GM18517 (cell line): Measurements from ENCODE around the gene APOBEC3H.
A peak's percentile ranks its signal among the peaks of the same experiment; 100 is the strongest.

Experiments
- ATAC-seq: cut with Tn5 transposase; IDR thresholded peaks from one replicate; pipeline ENCODE4 v1.9.1; 2021; ENCODE audit warnings: mild to moderate bottlenecking, moderate library complexity; ENCODE audit not compliant: unreplicated experiment

APOBEC3H gene

DNA sequence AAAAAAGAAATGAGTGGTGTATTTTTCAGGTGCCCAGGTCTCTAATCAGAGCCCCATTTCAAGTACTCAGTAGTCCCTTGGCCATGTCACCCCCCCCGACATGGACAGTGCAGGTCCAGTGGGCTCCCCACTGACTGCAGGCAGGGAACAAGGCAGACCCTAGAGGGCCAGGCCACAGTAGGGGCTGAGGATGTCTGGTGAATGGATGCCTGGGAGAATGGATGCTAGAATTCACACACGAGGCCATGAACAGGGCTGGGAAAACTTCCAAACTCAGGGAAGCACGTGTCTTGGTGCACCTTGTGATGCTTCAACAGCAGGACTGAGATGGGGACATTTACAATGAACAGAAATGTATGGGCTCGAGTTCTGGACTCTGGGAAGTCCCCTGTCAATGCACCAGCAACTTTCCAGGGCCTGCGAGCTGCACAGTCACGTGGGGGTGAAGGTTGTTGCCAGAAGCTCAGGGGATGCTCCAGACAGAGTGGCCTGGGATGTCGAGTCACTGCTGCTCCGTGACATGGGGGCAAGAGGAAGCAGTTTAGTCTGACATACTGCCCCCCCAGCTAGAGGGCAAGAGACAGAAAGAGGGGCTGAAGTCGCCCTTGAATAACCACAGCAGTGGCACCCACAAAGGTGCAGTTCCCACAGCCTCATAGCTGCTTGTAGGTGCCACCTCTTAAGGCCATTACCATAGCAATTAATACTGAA lies 16.8 kb upstream of the APOBEC3H start:
- ATAC-seq: no peak

DNA sequence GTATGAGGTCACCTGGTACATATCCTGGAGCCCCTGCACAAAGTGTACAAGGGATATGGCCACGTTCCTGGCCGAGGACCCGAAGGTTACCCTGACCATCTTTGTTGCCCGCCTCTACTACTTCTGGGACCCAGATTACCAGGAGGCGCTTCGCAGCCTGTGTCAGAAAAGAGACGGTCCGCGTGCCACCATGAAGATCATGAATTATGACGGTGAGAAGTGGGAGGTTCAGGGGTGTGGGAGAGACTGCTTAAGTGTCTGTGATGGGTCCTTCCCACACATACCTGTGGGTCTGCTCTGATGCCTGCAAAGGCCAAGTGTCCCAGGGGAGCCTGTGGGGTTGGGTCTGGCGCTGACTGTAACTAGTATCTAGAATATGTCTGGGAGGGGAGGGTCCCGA lies 16.0 kb upstream of the APOBEC3H start:
- no peak for ATAC-seq

DNA sequence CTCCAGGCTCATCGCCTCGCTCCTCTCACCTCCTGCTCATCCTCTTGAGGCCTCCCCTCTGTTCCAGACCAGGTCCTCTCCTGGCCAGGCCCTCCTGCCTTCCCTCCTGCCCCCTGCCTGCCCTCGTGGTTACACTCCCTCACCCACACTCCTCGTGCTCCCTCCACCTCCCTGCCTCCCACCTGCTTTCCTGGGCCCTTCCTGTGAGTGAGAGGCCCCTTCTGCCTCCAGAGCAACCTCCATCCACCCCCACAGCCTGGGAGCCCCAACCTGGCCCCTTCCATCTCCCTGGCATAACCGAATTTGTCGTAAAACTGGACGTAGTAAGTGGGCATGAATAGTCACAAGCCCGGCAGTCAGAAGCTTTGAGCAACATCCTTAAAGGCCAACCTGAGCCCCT lies 15.4 kb upstream of the APOBEC3H start:
- ATAC-seq: no peak

DNA sequence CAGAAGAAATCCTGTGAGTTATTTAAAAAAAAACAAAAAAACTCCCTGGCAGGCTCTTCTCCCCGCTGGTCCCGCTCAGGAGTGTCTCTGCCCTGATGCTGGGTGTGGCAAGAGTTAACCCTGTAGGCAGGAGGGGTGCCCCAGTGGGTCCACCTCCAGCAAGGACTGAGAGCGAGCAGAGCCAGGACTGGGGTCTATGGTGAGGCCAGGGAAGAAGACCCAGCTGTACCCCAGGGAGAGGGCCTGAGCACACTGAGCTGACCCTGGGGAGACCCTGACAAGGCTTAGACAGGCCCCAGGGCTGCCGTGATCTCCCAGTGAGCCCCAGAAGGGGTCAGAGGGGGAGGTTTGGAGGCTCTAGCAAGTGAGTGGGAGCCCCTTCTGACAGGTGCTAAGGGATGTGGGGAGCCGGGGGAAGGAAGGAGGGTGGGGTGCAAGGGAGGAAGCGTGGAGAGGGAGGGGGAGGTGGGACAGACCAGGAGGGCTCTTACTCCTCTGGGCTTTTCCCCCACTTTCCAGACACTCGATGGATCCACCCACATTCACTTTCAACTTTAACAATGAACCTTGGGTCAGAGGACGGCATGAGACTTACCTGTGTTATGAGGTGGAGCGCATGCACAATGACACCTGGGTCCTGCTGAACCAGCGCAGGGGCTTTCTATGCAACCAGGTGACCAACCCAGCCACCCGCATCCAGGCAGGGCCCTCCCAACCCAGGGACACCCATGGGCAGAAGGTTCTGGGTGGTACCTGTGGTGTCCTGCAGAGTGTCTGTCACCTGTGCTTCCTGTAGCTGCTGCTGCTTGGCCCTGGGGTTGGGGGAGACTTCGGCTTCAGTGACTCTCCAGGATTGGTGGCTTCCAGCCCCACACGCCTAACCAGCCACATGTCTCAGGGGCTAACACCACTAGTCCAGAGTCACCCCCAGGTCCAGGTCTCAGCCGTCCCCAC lies 13.6 kb upstream of the APOBEC3H start:
- ATAC-seq: no peak

DNA sequence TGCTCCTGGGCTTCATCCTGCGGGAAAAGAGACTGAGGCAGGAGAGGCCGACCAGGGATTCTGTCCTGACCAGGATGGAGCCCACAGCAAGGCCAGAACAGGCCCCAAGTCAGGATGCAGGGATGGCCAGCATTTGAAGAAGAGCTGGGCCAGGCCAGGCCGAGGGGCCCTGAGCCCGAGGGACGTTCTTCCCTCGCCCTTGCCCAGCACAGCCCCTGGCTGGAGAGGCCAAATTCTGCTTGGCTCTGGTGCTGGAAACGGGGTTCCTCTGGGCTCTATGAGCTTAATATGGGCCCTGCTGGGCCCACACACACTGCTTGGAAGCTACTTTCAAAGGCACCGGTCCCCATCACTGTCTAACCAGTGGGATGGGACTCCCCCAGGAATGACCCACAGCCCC lies 12.4 kb upstream of the APOBEC3H start:
- no peak for ATAC-seq

DNA sequence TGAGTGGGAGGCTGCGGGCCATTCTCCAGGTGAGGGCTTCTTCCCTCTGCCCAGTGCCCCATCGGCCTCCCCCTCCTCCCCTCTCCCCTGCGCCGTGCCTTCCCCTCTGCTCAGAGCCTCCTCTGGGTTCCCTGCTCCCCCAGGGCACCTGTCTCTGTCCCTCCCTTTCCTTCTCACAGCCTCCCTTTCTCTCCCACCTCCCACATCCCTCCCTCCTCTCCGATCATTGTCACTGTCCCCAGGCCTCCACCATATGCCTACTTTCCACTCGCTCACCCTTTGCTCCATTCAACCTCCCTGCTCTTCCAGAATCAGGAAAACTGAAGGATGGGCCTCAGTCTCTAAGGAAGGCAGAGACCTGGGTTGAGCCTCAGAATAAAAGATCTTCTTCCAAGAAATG lies 9.9 kb upstream of the APOBEC3H start:
- no peak for ATAC-seq

DNA sequence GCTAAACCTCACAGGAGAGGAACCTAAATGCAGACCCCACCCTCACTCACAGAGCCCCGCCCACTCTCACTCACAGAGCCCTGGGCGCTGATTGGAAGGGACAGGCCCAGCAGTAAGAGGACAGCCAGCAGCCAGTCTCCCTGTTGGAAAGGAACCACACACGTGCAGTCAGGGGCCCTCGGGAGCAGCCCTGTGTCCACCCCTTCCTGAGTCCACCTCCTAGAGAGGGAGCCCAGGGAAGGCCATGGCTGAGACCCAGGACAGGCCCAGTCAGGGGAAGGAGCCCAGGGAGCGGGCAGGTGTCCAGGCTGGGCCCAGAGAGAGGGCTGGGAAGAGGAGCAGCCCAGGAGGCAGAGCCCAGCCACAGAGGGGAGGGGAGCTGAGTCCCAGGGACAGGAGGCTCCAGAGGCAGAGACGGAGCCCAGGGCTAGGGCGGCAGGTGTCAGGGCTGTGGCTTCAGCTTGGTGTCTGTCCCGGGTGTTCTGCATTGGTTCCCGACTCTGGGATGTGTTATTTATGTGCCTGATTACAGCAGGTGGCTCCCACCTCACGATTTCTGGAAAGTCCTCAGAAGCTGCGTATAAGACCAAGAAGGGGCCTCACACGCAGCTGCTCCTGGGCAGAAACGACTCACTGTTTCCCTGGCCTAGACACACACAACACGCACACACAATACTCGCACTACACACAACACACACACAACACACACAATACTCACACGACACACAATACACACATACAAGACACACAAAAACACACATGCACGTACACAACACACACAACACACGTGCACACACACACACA lies 9.0 kb upstream of the APOBEC3H start:
- no peak for ATAC-seq

DNA sequence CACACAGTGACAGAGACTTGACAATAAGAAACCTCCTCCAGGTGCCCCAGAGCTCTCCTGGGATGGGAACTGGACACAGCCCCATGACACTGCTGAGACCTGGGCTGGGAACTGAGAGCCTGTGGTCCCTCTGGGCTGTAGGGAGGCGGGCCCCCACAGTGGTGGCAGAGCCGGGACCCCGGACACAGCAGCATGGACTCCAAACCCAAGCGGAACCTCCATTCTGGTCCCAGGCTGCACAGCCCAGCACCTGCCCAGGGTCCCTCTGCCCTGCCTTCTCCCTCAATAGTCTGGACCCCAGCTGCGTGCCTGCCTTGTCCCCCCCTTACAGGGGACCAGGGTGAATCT lies 8.4 kb upstream of the APOBEC3H start:
- ATAC-seq: no peak

DNA sequence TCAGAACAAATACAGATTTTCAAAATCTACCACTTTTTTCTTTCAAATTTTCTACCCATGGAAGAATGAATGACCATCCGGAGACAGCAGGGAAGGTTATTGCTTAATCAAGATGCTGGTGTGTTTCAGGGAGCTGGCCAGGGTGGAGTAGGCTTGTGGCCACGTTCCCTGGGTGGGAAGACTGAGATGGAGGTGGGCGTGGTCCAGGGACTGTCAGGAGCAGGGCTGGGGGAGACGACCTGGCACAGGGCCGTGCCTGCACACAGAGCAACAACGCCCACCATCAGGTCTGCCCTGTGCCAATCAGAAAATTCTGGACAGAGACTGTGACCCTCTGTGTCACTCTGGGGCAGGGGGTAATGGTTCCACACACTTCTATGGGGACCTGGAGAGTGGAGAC lies 7.1 kb upstream of the APOBEC3H start:
- ATAC-seq: no peak

DNA sequence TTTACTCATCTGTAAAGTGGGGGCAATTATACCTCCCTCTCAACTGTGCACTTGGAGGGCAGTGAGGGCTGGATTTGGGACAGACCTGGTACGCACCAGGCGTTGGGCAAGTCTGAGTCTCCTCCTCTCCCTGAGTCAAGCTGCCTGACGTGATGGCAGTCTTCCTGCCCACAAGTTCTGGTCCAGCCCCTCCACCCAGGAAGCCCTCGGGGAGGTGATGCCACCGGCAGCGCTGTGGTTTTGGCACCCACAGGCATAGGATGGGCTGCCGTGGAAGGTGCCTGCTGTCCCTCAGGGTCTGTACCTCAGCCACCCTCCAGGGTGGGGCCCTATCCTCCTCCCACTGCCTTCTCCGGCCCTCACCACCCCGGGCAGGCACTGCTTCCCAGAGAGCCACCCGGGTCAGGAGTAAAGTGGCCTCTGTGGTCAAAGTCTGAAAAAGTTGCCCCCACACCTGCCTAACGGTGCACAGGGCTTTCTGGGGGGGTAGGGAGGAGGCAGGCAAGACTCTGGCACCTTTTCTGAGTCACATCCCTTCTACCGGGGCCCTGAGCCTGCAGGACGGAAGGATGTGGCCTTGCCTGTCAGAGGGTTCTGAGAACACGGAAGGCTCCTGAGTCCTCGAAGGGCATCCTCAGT lies 6.5 kb upstream of the APOBEC3H start:
- no peak for ATAC-seq

DNA sequence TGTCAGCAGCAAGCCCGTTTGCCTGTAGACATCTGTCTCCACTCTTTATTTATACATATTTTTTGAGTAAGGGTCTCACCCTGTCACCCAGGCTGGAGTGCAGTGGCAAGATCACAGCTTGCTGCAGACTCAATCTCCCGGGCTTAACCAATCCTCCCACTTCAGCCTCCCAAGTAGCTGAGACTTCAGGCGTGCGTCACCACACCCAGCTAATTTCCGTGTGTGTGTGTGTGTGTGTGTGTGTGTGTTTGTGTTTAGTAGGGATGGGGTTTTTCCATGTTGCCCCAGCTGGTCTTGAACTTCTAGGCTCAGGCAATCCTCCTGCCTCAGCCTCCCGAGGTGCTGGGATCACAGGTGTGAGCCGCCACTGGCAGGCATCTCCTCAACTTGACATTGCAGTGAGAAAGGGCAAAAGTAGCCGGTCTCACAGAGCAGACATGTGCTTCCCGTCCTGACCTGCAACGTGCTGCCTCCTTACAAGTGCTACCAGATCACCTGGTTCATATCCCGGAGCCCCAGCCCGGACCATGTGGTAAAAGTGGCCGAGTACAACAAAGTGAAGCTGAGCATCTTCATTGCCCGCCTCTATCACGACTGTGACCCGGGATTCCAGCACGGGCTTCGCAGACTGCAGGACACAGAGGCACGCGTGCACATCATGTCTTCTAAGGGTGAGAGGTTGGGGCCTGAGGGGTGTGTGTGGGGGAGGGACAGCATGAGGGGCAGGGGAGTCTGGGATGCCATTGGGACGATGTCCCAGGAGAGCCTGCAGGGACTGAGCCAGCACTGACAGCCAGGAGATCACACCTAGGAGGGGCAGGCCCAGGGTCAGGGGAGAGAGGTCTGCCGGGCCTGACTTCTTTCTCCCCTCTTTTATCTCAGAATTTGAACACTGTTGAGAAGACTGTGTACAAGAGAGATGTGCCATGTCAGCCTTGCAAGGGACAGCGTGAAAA lies 5.6 kb upstream of the APOBEC3H start:
- ATAC-seq: no peak

DNA sequence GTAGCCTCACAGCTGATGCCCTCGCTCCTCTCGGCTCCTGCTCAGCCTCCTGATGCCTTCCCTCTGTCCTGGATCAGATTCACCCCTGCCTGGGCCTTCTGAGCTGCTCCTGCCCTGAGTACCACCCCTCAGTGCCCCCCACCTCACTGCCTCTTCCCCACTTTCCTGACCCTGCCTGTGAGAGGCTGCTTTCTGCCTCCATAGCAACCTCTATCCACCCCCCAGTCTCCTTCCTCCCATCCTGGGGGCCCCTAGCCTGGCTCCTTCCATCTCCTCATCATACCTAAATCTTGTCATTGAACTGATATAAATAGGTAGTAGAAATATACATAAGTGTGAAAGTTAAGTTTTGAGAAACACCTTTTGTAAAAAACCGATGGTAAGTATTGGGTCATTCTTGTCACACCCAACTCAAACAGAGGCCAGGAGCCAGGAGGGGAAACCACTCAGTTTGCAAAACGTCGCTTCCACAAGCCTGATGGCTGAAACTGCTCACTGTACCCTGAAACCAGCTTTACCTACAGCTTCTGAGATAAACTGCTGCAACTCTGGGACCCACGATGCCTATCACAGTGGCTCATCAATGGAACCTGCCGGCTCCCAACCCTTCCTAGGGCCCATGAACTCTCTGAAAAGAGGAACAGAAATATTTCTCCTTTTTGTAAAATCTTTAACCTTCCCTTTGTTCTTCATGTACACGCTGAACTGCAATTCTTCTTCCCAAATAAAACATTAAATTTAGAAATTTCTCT lies 4.8 kb upstream of the APOBEC3H start:
- ATAC-seq: no peak

DNA sequence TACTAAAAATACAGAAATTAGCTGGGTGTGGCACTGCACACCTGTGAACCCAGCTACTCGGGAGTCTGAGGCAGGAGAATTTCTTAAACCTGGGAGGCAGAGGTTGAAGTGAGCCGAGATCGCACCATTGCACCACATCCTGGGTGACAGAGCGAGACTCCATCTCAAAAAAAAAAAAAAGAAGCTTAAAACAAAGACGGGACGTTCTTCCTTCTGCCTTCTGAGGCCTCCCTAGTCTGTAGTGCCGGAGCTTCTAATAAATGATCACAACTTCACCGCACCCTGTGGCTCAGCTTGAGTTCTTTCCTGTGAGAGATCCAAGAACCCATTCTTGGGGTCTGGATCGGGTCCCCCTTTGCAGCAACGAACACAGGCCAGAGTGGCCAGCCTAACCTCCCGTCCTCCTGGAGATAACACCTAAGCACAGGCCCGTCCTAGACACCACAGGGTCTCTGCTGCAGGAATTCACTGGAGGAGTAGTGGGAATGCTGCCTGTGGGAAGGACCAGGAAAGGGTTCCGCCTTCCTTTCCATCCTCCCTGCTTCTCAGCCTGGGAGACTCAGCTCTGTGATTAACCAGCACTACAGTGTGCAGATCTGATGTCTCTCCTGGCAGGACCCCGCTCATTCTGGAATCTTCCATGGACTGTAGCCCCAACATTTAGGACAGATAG lies 2.2 kb upstream of the APOBEC3H start:
- no peak for ATAC-seq

DNA sequence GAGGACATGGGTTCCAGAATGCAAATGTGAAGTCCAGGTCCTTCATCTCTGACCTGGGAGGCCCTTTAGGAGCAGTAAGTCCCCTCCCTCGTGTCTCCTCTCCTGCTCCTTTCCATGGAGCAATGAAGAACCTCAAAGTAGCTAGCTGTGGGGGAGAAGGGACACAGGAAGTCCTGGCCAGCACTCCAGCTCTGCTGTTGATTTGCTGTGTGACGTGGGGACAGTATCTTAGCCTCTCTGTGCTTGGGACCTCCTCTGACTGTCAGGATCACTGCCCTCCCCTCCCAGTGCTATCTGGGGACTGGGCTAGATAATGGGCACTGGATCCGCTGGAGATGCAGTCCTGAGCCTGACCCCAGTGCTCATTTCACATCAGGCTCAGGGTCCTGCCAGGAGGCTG lies 1.1 kb upstream of the APOBEC3H start:
- no peak for ATAC-seq

DNA sequence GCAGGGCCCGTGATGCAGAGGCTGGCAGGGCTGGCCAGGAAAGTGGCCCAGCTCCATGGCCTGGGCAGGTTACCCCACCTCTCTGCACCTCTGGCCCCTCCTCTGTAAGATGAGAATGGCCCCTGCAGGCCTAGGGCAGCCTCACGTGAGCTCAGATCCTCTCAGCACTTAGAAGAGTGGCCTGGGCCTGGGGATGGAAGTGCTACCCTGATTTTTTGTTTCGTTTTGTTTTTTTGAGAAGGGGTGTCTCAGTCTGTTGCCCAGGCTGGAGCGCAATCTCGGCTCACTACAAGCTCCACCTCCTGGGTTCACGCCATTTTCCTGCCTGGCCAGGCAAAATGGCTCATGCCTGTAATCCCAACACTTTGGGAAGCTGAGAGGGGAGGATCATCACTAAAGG lies 982 bp downstream of the APOBEC3H start:
- ATAC-seq: peak; percentile 46

DNA sequence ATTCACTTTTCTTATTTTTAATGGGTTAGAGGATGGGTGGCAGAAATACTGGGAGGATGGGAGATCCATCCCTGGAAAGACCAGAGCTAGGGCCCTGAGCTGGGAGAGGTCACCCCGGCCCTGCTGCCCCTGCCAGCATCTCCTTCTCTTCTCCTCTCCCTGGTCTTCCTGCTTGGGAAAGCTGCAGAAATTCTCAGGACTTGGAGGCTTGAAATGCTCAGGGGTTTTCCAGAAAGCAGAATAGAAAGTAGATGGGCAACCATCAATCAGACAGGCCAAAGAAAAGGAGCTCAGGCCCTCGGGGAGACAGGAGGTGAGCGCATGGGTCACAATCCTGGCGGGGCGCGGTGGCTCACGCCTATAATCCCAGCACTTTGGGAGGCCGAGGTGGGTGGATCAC lies 1.5 kb downstream of the APOBEC3H start:
- no peak for ATAC-seq

DNA sequence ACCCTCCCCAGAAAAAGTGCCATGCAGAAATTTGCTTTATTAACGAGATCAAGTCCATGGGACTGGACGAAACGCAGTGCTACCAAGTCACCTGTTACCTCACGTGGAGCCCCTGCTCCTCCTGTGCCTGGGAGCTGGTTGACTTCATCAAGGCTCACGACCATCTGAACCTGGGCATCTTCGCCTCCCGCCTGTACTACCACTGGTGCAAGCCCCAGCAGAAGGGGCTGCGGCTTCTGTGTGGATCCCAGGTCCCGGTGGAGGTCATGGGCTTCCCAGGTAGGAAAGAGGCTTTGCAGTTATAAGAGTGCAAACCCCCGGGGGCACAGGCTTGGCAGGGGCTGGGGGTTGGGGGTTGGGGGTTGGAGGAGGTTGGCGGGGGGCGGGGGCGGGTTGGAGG lies 4.2 kb downstream of the APOBEC3H start:
- no peak for ATAC-seq

DNA sequence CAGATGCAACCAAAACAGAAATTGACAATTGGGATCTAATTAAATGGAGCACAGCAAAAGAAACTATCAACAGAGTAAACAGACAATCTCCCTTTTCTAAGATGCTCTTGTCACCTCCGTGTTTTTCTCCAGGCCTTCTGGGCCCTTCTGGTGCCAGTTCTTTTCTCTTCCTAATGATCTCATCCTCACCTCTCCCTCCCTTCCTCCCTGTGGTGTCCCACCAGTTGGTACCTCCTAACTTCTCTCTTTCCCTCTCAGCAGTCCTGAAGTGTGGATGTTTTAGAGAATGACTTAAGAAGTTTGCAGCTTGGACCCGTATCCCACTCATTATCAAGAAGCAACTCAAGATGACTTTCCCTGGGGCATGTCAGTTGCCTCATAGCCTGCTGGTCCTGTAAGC lies 6.4 kb downstream of the APOBEC3H start:
- no peak for ATAC-seq

DNA sequence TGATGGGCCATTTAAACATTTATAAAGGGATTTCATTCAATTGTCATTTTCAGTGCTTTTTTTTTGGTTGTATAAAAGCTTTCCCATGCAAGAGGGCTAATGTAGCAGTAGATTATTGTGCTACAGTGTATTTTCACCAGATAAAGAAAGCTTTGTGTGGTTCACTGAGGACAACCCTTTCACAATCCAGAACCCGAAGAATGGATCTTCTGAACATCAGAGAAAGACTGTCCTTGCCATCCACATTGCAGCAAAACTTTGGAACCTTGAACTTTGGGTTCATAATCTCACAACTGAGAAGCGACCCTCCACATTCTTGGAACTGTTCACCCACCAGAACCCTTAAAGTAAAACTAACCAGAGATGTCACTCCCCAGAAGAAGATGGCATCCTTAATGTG lies 9.3 kb downstream of the APOBEC3H start:
- no peak for ATAC-seq
